NT2/D1 (cell line): ENCODE measurements around the gene DNAJC11.
A peak's percentile ranks its signal among the peaks of the same experiment; 100 is the strongest.

Source experiments
- DNase-seq: peaks from one replicate; pipeline ENCODE4 v3.0.0-alpha.2; 2011; ENCODE audit warnings: low read depth, low spot score
- H3K27me3 ChIP-seq: 2 replicates; pipeline ENCODE4 v1.6.0; 2011; ENCODE audit warnings: mild to moderate bottlenecking; ENCODE audit not compliant: insufficient read length, insufficient read depth
- H3K36me3 ChIP-seq: 2 replicates; pipeline ENCODE4 v1.6.1; 2011; ENCODE audit warnings: mild to moderate bottlenecking, low read length, mixed read lengths; ENCODE audit not compliant: insufficient read depth, insufficient read length
- H3K4me1 ChIP-seq: 2 replicates; pipeline ENCODE4 v1.5.1; 2011; ENCODE audit not compliant: insufficient read depth, insufficient read length
- H3K4me3 ChIP-seq: 2 replicates; pipeline ENCODE4 v1.5.1; 2011; ENCODE audit warnings: low read depth; ENCODE audit not compliant: insufficient read length
- H3K9ac ChIP-seq: 2 replicates; pipeline ENCODE4 v1.6.0; 2011; ENCODE audit warnings: low read depth; ENCODE audit not compliant: insufficient read length
- H3K9me3 ChIP-seq: 2 replicates; pipeline ENCODE4 v1.5.1; 2011; ENCODE audit warnings: mild to moderate bottlenecking, low read length; ENCODE audit not compliant: insufficient read depth
- SUZ12 ChIP-seq: IDR thresholded peaks from 2 replicates; pipeline ENCODE4 v1.6.1; 2011; ENCODE audit not compliant: insufficient read length, insufficient read depth; ENCODE audit errors: extremely low read depth
- YY1 ChIP-seq: IDR thresholded peaks from 2 replicates; pipeline ENCODE4 v1.6.1; 2011; ENCODE audit not compliant: insufficient read length, insufficient read depth
- ZNF274 ChIP-seq: IDR thresholded peaks from 2 replicates; pipeline ENCODE4 v1.6.1; 2011; ENCODE audit warnings: mild to moderate bottlenecking, low read depth, low read length

DNAJC11 gene

GRCh38 chr1:6622396-6623152 lies 79.0 kb downstream of the DNAJC11 start:
- TF ChIP-seq ZNF274 = no peak
- TF ChIP-seq YY1 = no peak
- TF ChIP-seq SUZ12 = no peak
- H3K27me3 ChIP-seq = no peaks in the 10 kb centered on the region
- no peak overlapping the region for H3K4me3 ChIP-seq
- H3K9ac ChIP-seq = no peak overlapping the region
- peaks cover 66% of the 10 kb centered on the region for H3K36me3 ChIP-seq
- H3K4me1 ChIP-seq = no peaks in the 10 kb centered on the region
- H3K9me3 ChIP-seq = no peaks in the 10 kb centered on the region
- DNase-seq = no peak

- Histone ChIP-seq H3K9me3 (no peaks in the 10 kb centered on the region), H3K4me1 (no peaks in the 10 kb centered on the region), H3K4me3 (peak overlapping the region; percentile 8), H3K36me3 (peaks cover 67% of the 10 kb centered on the region), H3K9ac (no peak overlapping the region), H3K27me3 (no peaks in the 10 kb centered on the region)
- DNase-seq = no peak
- TF ChIP-seq SUZ12 (no peak), ZNF274 (no peak), YY1 (no peak)
Measured at GRCh38 chr1:6621429-6622391, 79.9 kb downstream of the DNAJC11 start.

GRCh38 chr1:6619045-6619444 lies 82.6 kb downstream of the DNAJC11 start:
- Histone ChIP-seq H3K4me1 (no peaks in the 10 kb centered on the region), H3K36me3 (peaks cover 69% of the 10 kb centered on the region), H3K4me3 (no peak overlapping the region), H3K9me3 (no peaks in the 10 kb centered on the region), H3K27me3 (no peaks in the 10 kb centered on the region), H3K9ac (no peak overlapping the region)
- no peak for DNase-seq
- TF ChIP-seq SUZ12 (no peak), ZNF274 (no peak), YY1 (no peak)

GRCh38 chr1:6614929-6615785 lies 86.5 kb downstream of the DNAJC11 start:
- peaks cover 3% of the 10 kb centered on the region for H3K27me3 ChIP-seq
- peaks cover 37% of the 10 kb centered on the region for H3K36me3 ChIP-seq
- H3K9me3 ChIP-seq = no peaks in the 10 kb centered on the region
- H3K4me1 ChIP-seq = no peaks in the 10 kb centered on the region
- no peak for DNase-seq
- peak overlapping the region; percentile 51 for H3K4me3 ChIP-seq
- TF ChIP-seq YY1 (no peak), ZNF274 (no peak), SUZ12 (no peak)
- H3K9ac ChIP-seq = peak overlapping the region; percentile 72

GRCh38 chr1:6614019-6614928 lies 87.3 kb downstream of the DNAJC11 start:
- Histone ChIP-seq H3K36me3 (peaks cover 28% of the 10 kb centered on the region), H3K9ac (peak overlapping the region; percentile 90), H3K9me3 (no peaks in the 10 kb centered on the region), H3K4me3 (peak overlapping the region; percentile 73), H3K27me3 (peaks cover 3% of the 10 kb centered on the region), H3K4me1 (no peaks in the 10 kb centered on the region)
- no peak for DNase-seq
- TF ChIP-seq YY1 (no peak), SUZ12 (no peak), ZNF274 (no peak)

GRCh38 chr1:6613361-6614018 lies 88.1 kb downstream of the DNAJC11 start, which contains the start of gene PHF13:
Gene PHF13 (plus strand): TSS chr1:6613731. CDS start chr1:6614067, 336 bp downstream.
- Histone ChIP-seq H3K27me3 (peaks cover 3% of the 10 kb centered on the region), H3K9me3 (no peaks in the 10 kb centered on the region), H3K9ac (peak within 1 kb of the TSS; percentile 90), H3K36me3 (peaks cover 22% of the 10 kb centered on the region), H3K4me1 (no peaks in the 10 kb centered on the region), H3K4me3 (peak within 1 kb of the TSS; percentile 73)
- peak; percentile 94 for DNase-seq
- no peak for TF ChIP-seq ZNF274
- no peak for TF ChIP-seq SUZ12
- TF ChIP-seq YY1 = no peak
